GM19351 (cell line): ENCODE data around the gene MADCAM1.
A peak's percentile ranks its signal among the peaks of the same experiment; 100 is the strongest.

Experiments used
- ATAC-seq: cut with Tn5 transposase; IDR thresholded peaks from one replicate; pipeline ENCODE4 v1.9.1; 2021; ENCODE audit warnings: mild to moderate bottlenecking, moderate library complexity; ENCODE audit not compliant: unreplicated experiment

The MADCAM1 gene

GRCh38 chr19:507286-508203, 11.3 kb downstream of the MADCAM1 start, which contains the start of gene TPGS1:
Gene TPGS1 (plus strand): TSS chr19:507497. CDS start chr19:507507, 10 bp downstream.
- ATAC-seq, result peak; percentile 42

DNA sequence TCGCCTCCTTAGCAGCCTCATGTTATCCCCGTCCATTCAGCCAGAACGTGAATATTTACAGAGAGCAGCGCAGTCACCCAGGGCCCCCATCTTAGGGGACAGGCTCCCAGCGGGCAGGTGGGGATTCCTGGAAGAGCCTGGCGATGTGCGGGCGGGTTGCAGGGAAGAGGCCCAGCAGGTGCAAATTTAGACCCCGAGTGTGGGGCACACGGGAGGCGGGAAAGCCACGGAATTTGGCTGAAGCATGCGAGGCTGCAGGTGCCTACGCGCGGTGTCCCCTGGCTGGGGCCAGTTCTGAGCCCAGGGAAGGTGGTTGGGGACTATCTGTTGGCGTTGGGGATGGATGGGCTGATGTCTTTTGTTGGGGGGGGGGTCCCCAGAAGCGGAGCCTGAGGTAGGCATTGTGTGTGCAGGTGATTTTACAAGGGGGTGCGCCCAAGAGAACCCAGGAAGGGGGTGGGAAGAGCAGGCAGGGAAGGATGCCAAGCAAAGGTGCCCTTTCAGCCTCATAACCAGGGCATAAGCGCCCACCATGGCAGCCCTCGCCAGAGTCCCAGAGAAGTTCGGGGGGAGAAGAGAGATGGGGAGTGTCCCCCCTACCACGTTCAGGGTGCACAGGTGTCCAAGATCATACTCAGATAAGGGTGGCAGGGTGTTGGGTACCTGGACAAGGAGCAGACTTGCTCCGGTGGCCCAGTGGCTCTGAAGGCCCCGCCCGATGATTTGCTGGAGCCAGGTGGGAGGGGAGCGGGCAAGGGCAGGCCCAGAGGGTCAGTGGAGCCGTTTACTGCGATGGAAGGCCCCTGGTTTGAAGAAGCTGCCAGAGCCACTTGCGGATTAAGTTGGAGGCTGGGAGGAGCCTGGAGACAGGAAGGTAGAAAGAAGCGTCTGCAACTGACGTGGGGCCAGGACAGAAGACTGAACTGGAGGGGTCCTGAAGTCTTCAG, 12.2 kb downstream of the MADCAM1 start:
- ATAC-seq, result no peak

- peak; percentile 40 for ATAC-seq
These were observed 14.4 kb downstream of the MADCAM1 start for GRCh38 chr19:510606-511100.

GRCh38 chr19:511101-511851, 15.0 kb downstream of the MADCAM1 start:
- ATAC-seq, result no peak

DNA sequence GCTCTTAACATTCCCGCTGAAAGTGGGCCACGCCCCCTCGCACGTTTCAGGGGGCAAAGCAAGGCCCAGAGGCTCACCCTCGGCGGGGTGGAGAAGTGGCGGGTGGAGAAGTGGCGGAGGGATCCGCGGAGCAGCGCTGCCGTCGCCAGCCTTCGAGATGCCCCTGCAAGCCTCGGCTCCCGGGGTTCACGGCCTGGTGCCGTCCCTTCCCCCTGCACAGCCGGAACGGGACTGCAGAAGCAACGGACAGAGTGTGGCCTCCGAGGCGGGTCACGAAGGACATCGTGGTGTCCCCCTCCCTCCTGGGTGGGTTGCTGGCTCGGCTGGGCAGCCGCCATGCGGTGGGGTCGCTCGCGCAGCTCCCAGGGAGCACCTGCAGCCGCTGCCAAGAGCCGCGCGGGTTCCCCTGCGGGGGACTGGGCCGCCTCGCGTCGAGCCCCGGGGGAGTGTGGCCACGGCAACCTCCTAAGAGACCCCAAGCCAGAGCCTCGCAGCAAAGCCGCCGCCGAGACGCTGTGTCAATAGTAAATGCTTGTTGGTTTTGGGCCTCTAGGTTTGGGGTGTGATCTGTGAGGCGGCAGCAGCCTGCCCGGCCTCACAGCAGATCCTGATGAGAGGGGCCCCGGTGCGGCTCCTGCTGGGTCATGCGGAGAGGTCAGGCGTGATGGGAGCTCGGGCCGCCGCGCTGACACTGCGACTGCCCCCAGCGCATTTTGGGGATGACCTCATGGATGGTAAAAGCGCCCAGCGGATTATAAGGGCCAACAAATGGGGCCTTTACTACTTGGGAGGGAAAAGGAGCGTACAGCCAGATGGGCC, 16.5 kb downstream of the MADCAM1 start:
- ATAC-seq, result no peak

- ATAC-seq, result no peak
These were observed 17.3 kb downstream of the MADCAM1 start for GRCh38 chr19:513368-514165.

GRCh38 chr19:514166-514663, 17.9 kb downstream of the MADCAM1 start:
- ATAC-seq, result no peak

- no peak for ATAC-seq
These were observed 21.7 kb downstream of the MADCAM1 start for GRCh38 chr19:517721-518597.

- ATAC-seq, result no peak
These were observed 22.4 kb downstream of the MADCAM1 start for GRCh38 chr19:518598-519231.

- ATAC-seq, result no peak
These were observed 23.2 kb downstream of the MADCAM1 start for GRCh38 chr19:519449-519865.

GRCh38 chr19:522726-523125, 26.4 kb downstream of the MADCAM1 start:
- no peak for ATAC-seq

GRCh38 chr19:524062-524674, 27.9 kb downstream of the MADCAM1 start:
- ATAC-seq, result no peak

GRCh38 chr19:525029-525428, 28.7 kb downstream of the MADCAM1 start:
- no peak for ATAC-seq

GRCh38 chr19:525857-526419, 29.7 kb downstream of the MADCAM1 start:
- ATAC-seq, result no peak

- no peak for ATAC-seq
These were observed 34.1 kb downstream of the MADCAM1 start for GRCh38 chr19:530134-531008.
